K562 (cell line): Measurements from ENCODE around the gene TOM1L2. TPM values are rescaled to one million over a fixed set of nuclear protein-coding genes. Genes with fewer than 3 reads are reported as not detected.

Experiments
- ATAC-seq: fragments of 200-7000 bp; cut with Tn5 transposase; 3 replicates; pipeline ENCODE4 v1.9.1; 2020; ENCODE audit warnings: moderate library complexity
- BruUV-seq: library from RNA; stranded (reverse); fragments of 400-500 nt; replicated peaks from 2 replicates; lab custom pipeline; 2021; lab: Mats Ljungman, UMichigan
- CTCF ChIA-PET: fragments of 300-600 bp; formaldehyde crosslinking; extraction: SDS; loops from one replicate; lab custom pipeline; 2021; ENCODE audit warnings: low intra/inter-chr PET ratio; lab: Yijun Ruan, JAX
- POLR2A ChIA-PET: fragments of 300-600, 350-650 bp; sonication (Branson Sonifier 250); formaldehyde crosslinking; extraction: SDS; loops from one replicate; lab custom pipeline; 2021; ENCODE audit warnings: antibody characterized with exemption, inconsistent platforms; lab: Yijun Ruan, JAX
- DNase-seq, 4 experiments: peaks; one replicate each; pipeline versions ENCODE4 v3.0.0 to v3.0.0-alpha.2; 2011 to 2018; ENCODE audit warnings: low spot score in 3 of 4, mixed read lengths in 3 of 4; ENCODE audit errors: extremely low read depth in 1 of 4
- FAIRE-seq: peaks from 2 replicates; lab custom pipeline; 2011; peaks lifted over from hg19 to GRCh38; lab: Jason Lieb, UNC
- H2AFZ ChIP-seq: 2 replicates; pipeline ENCODE4 v1.6.0; 2011; ENCODE audit warnings: low read depth, low read length, control low read depth, inconsistent platforms
- H3K27ac ChIP-seq: fragments of 200-600 bp; 3 replicates; pipeline ENCODE4 v1.8.0; 2011; ENCODE audit warnings: low read depth, mild to moderate bottlenecking, control low read depth, inconsistent platforms, low read length, moderate library complexity, mixed read lengths; ENCODE audit errors: extremely low read depth
- H3K27me3 ChIP-seq, 2 experiments: fragments of 300-600 bp in 1 of 2; 2 replicates in 1 of 2; 3 replicates in 1 of 2; pipeline versions ENCODE4 v1.6.0 to v1.8.0; 2011; ENCODE audit warnings: inconsistent platforms in 2 of 2, low read length in 2 of 2, mild to moderate bottlenecking in 1 of 2, mixed read lengths in 1 of 2, moderate library complexity in 1 of 2; ENCODE audit not compliant: control insufficient read depth in 2 of 2, insufficient read depth in 2 of 2
- H3K36me3 ChIP-seq: fragments of 300-600 bp; 3 replicates; pipeline ENCODE4 v1.8.0; 2011; ENCODE audit warnings: mild to moderate bottlenecking, low read length, inconsistent platforms; ENCODE audit not compliant: control insufficient read depth, insufficient read depth
- H3K4me1 ChIP-seq, 2 experiments: fragments of 200-600 bp in 1 of 2; replicated peaks in 1 of 2; 2 replicates in 1 of 2; 3 replicates in 1 of 2; pipeline versions ENCODE4 v1.5.1 to v1.8.0; 2011; ENCODE audit warnings: inconsistent platforms in 2 of 2, low read length in 2 of 2, mild to moderate bottlenecking in 1 of 2, mixed read lengths in 1 of 2, moderate library complexity in 1 of 2; ENCODE audit not compliant: control insufficient read depth in 2 of 2, insufficient read depth in 2 of 2
- H3K4me2 ChIP-seq: 2 replicates; pipeline ENCODE4 v1.6.1; 2011; ENCODE audit warnings: low read length, control low read depth, inconsistent platforms, mixed read lengths; ENCODE audit not compliant: insufficient read depth
- H3K4me3 ChIP-seq: fragments of 200-600 bp; sonication (generic), shearing (Covaris generic); 2 replicates; pipeline ENCODE4 v1.5.1; 2016; ENCODE audit warnings: control low read depth, inconsistent platforms
- H3K79me2 ChIP-seq: fragments of 200-600 bp; 3 replicates; pipeline ENCODE4 v1.8.0; 2011; ENCODE audit warnings: low read length, inconsistent platforms; ENCODE audit not compliant: control insufficient read depth, insufficient read depth
- H3K9ac ChIP-seq, 2 experiments: 2 replicates each; pipeline versions ENCODE4 v1.6.0 to v1.6.1; 2011; ENCODE audit warnings: low read depth in 2 of 2, low read length in 2 of 2, control low read depth in 1 of 2, inconsistent platforms in 1 of 2, mild to moderate bottlenecking in 1 of 2, mixed read lengths in 1 of 2; ENCODE audit not compliant: insufficient read depth in 1 of 2
- H3K9me1 ChIP-seq: one replicate; pipeline ENCODE4 v1.6.0; 2011; ENCODE audit warnings: inconsistent platforms, mild to moderate bottlenecking, low read length, moderate library complexity; ENCODE audit not compliant: control insufficient read depth, insufficient read depth
- H3K9me3 ChIP-seq: replicated peaks from 2 replicates; pipeline ENCODE4 v1.5.1; 2011; ENCODE audit warnings: low read depth, low read length, inconsistent platforms; ENCODE audit not compliant: control insufficient read depth, insufficient read depth
- H4K20me1 ChIP-seq: replicated peaks from 2 replicates; pipeline ENCODE4 v1.6.1; 2011; ENCODE audit warnings: low read length, inconsistent platforms, mixed read lengths; ENCODE audit not compliant: control insufficient read depth, insufficient read depth
- BACH1 ChIP-seq: fragments of 200-800 bp; sonication (Bioruptor generic); IDR thresholded peaks from 2 replicates; pipeline ENCODE4 v1.6.1; 2016; ENCODE audit warnings: missing genetic modification characterization, missing compliant biosample characterization
- CSDE1 ChIP-seq, 2 experiments: fragments of 450-650 bp; IDR thresholded peaks; 2 replicates each; pipeline ENCODE4 v1.6.1; 2016; ENCODE audit warnings: mild to moderate bottlenecking in 1 of 2
- ESRRA ChIP-seq: fragments of 450-650 bp; IDR thresholded peaks from 2 replicates; pipeline ENCODE4 v1.6.1; 2014; ENCODE audit warnings: low read depth, mild to moderate bottlenecking, moderate library complexity, borderline replicate concordance
- MYNN ChIP-seq, 2 experiments: sonication (generic); formaldehyde crosslinking in 1 of 2; IDR thresholded peaks; 2 replicates each; pipeline versions ENCODE4 v1.5.0 to v1.6.1; 2016 to 2020; ENCODE audit warnings: antibody characterized with exemption in 1 of 2, missing genetic modification reagents in 1 of 2
- NFIX ChIP-seq: fragments of 250-450 bp; sonication (Bioruptor Pico); IDR thresholded peaks from 2 replicates; pipeline ENCODE4 v1.4.0; 2020; ENCODE audit warnings: low read depth, mild to moderate bottlenecking, moderate library complexity
- PHB ChIP-seq: fragments of 250-450 bp; sonication (Bioruptor Pico); IDR thresholded peaks from 2 replicates; pipeline ENCODE4 v1.5.0; 2021
- PTTG1 ChIP-seq: fragments of 450-650 bp; IDR thresholded peaks from 2 replicates; pipeline ENCODE4 v1.6.1; 2016; ENCODE audit warnings: low read depth, mild to moderate bottlenecking, missing genetic modification characterization, missing compliant biosample characterization
- SNRNP70 ChIP-seq: fragments of 200-400 bp; formaldehyde crosslinking; optimal IDR thresholded peaks from 2 replicates; pipeline ENCODE3; 2017; ENCODE audit warnings: low read depth, low read length
- ZNF175 ChIP-seq: fragments of 200-800 bp; sonication (Bioruptor generic); IDR thresholded peaks from 2 replicates; pipeline ENCODE4 v1.6.1; 2016; ENCODE audit warnings: low read depth, mild to moderate bottlenecking, missing genetic modification characterization, missing compliant biosample characterization
- ZSCAN29 ChIP-seq: fragments of 450-650 bp; IDR thresholded peaks from 2 replicates; pipeline ENCODE4 v1.6.1; 2017
- WGBS: fragments of 100-300 bp; shearing (Covaris generic); methylation state at CpG from one replicate; pipeline ENCODE4 v1.1.6; 2016; ENCODE audit warnings: low coverage, mixed read lengths; ENCODE audit not compliant: insufficient coverage; ENCODE audit errors: missing lambda C conversion rate; 5-methylcytosine and 5-hydroxymethylcytosine counted together
- in situ Hi-C: fragments of 300-500 bp; cut with MboI; formaldehyde crosslinking; loops from 4 replicates; pipeline ENCODE4 v1.15.0; 2018; ENCODE audit warnings: inconsistent platforms, mixed read lengths
- intact Hi-C: fragments of 100-400 bp; cut with micrococcal nuclease; formaldehyde crosslinking; loops from 2 replicates; pipeline ENCODE4 v1.14.2; 2022
- polyA plus RNA-seq, 8 experiments: library from polyadenylated mRNA; depleted of rRNA in 4 of 8; stranded (reverse) in 5 of 8; unstranded in 3 of 8; fragments of >200 nt; fragmentation: Nextera tagmentation in 2 of 8; fragmentation: Illumina TruSeq in 1 of 8; extraction: Ambion mirVana in 2 of 8; extraction: Trizol in 1 of 8; gene quantifications; 2 replicates each; pipeline versions ENCODE4 v1.2.1 to v1.2.3, GENCODE V29; 2011 to 2014; ENCODE audit warnings: inconsistent platforms in 1 of 8, missing spikeins in 1 of 8
- total RNA-seq, 7 experiments: library from RNA; depleted of rRNA in 6 of 7; stranded (reverse); fragments of >200 nt in 6 of 7; fragmentation: Illumina TruSeq in 2 of 7; extraction: Trizol in 2 of 7; gene quantifications; 2 replicates each; pipeline versions ENCODE4 v1.2.1 to v1.2.3, GENCODE V29; 2011 to 2021; ENCODE audit warnings: low replicate concordance in 1 of 7
- TF ChIP-seq, protein P1 (sequence below): IDR thresholded peaks from 3 replicates; pipeline ENCODE4 v1.6.1; 2011; ENCODE audit warnings: borderline replicate concordance, mild to moderate bottlenecking; ENCODE audit not compliant: insufficient read length, insufficient read depth
- TF ChIP-seq, protein P2 (sequence below): IDR thresholded peaks from 2 replicates; pipeline ENCODE4 v1.6.1; 2011; ENCODE audit warnings: borderline replicate concordance, low read depth, mild to moderate bottlenecking, moderate library complexity, low read length; ENCODE audit not compliant: insufficient read depth, poor library complexity, severe bottlenecking
- TF ChIP-seq, protein P3 (sequence below): sonication (generic); formaldehyde crosslinking; IDR thresholded peaks from 2 replicates; pipeline ENCODE4 v1.8.0; 2022; ENCODE audit warnings: mild to moderate bottlenecking, missing genetic modification reagents
- TF ChIP-seq, protein P4 (sequence below): fragments of 150-350 bp; conservative IDR thresholded peaks from 2 replicates; pipeline ENCODE4 v1.6.1; 2014; ENCODE audit warnings: low read length

The TOM1L2 gene
- total and polyA plus RNA-seq, 9 of the 15 experiments (the other 6 are each of a cell fraction or from before 2014, with no cell fraction given), result 0.07 to 6.0 (median 2.5) TPM

DNA sequence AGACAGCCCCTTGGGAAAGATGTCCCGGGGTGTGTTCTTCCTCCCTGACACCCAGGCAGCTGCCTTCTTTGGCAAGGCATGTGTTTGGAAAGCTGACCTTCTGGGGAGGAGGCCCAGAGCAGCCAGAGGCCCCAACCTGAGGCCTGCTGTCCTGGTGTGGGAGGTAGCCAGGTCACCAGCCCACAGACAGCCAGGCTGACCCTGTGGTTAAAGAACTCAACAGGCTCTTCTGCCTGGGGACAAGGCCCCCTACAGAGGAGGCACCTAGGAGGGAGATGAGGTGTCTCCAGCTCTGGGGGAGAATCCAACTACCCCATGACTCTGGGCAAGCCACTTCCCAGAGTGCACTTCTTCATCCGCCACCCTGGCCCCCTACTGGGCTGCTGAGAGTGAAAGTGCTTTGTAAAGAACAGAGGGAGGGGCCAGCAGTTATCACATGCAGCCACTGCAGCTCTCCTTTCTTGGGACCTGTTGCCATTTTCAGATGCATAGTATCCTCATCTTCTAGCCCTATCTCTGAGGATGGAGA lies 122.3 kb downstream of the TOM1L2 start:
- peak overlapping the region; percentile 84 for H2AFZ ChIP-seq
- POLR2A ChIA-PET, result interaction anchor here (0.7 to 5.7 kb wide), 4 partner anchors 9 to 173 kb away, joined by 3 to 39 read pairs (median 9); partner anchors contain the start of gene SREBF1
- intact Hi-C loops, result loop anchor here (2.0 kb wide), 1 partner anchor 13 kb away; the partner anchor contains the start of gene SREBF1
- no peaks in the 10 kb centered on the region for H3K9me1 ChIP-seq
- CTCF ChIA-PET, result no interaction called here
- peak; percentile 95 for ATAC-seq
- H3K4me3 ChIP-seq, result no peak overlapping the region
- peak overlapping the region; percentile 44; the same call in 1 of the 2 replicates for H3K4me2 ChIP-seq
- H3K27me3 ChIP-seq, result no peaks in the 10 kb centered on the region
- FAIRE-seq, result peak; percentile 98
- H3K27ac ChIP-seq, result peak overlapping the region; percentile 94
- in situ Hi-C loops, result no loop called here
- no TSS peak for BruUV-seq
- peak overlapping the region; percentile 64 to 76; a peak in 3 of 4 replicates for H3K9ac ChIP-seq
- no peaks in the 10 kb centered on the region for H3K36me3 ChIP-seq
- WGBS, result 0% methylated on average over 2 of the region's 2 CpGs
- H3K4me1 ChIP-seq, result peaks cover 40 to 67% of the 10 kb centered on the region in 2 experiments
- no peaks in the 10 kb centered on the region for H3K9me3 ChIP-seq
- no peaks in the 10 kb centered on the region for H4K20me1 ChIP-seq
- peak; percentile 70 to 92 (median 77) for DNase-seq
- H3K79me2 ChIP-seq, result no peaks in the 10 kb centered on the region
- TF ChIP-seq PHB (CRISPR knock-in tag), result no peak
- no peak for TF ChIP-seq SNRNP70
- TF ChIP-seq, protein P1, sequence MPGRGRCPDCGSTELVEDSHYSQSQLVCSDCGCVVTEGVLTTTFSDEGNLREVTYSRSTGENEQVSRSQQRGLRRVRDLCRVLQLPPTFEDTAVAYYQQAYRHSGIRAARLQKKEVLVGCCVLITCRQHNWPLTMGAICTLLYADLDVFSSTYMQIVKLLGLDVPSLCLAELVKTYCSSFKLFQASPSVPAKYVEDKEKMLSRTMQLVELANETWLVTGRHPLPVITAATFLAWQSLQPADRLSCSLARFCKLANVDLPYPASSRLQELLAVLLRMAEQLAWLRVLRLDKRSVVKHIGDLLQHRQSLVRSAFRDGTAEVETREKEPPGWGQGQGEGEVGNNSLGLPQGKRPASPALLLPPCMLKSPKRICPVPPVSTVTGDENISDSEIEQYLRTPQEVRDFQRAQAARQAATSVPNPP, result no peak
- no peak for TF ChIP-seq ESRRA
- no peak for TF ChIP-seq BACH1 (tag)
- TF ChIP-seq CSDE1 (IDR thresholded peaks at IDR 0.05), result no peak
- TF ChIP-seq PTTG1 (tag), result 0 out of 2 replicates have a peak, but pooled peaks have one; percentile 17
- TF ChIP-seq ZSCAN29, result no peak
- TF ChIP-seq, protein P2, sequence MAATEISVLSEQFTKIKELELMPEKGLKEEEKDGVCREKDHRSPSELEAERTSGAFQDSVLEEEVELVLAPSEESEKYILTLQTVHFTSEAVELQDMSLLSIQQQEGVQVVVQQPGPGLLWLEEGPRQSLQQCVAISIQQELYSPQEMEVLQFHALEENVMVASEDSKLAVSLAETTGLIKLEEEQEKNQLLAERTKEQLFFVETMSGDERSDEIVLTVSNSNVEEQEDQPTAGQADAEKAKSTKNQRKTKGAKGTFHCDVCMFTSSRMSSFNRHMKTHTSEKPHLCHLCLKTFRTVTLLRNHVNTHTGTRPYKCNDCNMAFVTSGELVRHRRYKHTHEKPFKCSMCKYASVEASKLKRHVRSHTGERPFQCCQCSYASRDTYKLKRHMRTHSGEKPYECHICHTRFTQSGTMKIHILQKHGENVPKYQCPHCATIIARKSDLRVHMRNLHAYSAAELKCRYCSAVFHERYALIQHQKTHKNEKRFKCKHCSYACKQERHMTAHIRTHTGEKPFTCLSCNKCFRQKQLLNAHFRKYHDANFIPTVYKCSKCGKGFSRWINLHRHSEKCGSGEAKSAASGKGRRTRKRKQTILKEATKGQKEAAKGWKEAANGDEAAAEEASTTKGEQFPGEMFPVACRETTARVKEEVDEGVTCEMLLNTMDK, result peak; percentile 92
- no peak for TF ChIP-seq MYNN (IDR thresholded peaks at IDR 0.05)
- no peak for TF ChIP-seq MYNN (CRISPR knock-in tag; IDR thresholded peaks at IDR 0.05)
- no peak for TF ChIP-seq NFIX
- TF ChIP-seq, protein P3, sequence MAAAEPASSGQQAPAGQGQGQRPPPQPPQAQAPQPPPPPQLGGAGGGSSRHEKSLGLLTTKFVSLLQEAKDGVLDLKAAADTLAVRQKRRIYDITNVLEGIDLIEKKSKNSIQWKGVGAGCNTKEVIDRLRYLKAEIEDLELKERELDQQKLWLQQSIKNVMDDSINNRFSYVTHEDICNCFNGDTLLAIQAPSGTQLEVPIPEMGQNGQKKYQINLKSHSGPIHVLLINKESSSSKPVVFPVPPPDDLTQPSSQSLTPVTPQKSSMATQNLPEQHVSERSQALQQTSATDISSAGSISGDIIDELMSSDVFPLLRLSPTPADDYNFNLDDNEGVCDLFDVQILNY (CRISPR knock-in tag), result no peak
- TF ChIP-seq, protein P4, sequence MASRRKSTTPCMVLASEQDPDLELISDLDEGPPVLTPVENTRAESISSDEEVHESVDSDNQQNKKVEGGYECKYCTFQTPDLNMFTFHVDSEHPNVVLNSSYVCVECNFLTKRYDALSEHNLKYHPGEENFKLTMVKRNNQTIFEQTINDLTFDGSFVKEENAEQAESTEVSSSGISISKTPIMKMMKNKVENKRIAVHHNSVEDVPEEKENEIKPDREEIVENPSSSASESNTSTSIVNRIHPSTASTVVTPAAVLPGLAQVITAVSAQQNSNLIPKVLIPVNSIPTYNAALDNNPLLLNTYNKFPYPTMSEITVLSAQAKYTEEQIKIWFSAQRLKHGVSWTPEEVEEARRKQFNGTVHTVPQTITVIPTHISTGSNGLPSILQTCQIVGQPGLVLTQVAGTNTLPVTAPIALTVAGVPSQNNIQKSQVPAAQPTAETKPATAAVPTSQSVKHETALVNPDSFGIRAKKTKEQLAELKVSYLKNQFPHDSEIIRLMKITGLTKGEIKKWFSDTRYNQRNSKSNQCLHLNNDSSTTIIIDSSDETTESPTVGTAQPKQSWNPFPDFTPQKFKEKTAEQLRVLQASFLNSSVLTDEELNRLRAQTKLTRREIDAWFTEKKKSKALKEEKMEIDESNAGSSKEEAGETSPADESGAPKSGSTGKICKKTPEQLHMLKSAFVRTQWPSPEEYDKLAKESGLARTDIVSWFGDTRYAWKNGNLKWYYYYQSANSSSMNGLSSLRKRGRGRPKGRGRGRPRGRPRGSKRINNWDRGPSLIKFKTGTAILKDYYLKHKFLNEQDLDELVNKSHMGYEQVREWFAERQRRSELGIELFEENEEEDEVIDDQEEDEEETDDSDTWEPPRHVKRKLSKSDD, result no peak
- peak; percentile 81 for TF ChIP-seq ZNF175 (CRISPR knock-in tag)
